ENCODE data around the gene CALR.

DNA sequence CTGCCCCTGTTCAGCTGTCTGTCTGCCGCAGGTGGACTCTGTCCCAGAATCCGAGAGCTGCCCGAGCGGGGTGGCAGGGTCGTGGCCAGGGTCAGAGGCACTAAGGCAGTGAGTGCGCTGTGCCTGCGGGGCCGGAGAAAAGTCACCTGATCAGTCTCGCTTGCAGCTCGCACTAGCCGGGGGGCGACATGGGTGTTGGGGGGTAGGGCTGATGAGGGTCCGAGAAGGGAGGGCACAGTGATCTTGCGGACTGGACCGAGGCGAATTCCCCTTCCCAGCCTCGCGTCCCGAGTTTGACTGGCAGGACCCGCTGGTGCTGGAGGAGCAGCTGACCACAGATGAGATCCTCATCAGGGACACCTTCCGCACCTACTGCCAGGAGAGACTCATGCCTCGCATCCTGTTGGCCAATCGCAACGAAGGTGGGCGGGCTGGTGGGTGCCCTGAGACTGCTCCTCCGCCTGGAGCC is 46.8 kb upstream of the CALR start:
- no peak for TF ChIP-seq ZNF317 (CRISPR knock-in tag; IDR thresholded peaks at IDR 0.05; ENCODE audit: borderline replicate concordance, low read depth)
- no peak for TF ChIP-seq KAT7 (CRISPR knock-in tag; IDR thresholded peaks at IDR 0.05; ENCODE audit: borderline replicate concordance)
- TF ChIP-seq, protein P1, sequence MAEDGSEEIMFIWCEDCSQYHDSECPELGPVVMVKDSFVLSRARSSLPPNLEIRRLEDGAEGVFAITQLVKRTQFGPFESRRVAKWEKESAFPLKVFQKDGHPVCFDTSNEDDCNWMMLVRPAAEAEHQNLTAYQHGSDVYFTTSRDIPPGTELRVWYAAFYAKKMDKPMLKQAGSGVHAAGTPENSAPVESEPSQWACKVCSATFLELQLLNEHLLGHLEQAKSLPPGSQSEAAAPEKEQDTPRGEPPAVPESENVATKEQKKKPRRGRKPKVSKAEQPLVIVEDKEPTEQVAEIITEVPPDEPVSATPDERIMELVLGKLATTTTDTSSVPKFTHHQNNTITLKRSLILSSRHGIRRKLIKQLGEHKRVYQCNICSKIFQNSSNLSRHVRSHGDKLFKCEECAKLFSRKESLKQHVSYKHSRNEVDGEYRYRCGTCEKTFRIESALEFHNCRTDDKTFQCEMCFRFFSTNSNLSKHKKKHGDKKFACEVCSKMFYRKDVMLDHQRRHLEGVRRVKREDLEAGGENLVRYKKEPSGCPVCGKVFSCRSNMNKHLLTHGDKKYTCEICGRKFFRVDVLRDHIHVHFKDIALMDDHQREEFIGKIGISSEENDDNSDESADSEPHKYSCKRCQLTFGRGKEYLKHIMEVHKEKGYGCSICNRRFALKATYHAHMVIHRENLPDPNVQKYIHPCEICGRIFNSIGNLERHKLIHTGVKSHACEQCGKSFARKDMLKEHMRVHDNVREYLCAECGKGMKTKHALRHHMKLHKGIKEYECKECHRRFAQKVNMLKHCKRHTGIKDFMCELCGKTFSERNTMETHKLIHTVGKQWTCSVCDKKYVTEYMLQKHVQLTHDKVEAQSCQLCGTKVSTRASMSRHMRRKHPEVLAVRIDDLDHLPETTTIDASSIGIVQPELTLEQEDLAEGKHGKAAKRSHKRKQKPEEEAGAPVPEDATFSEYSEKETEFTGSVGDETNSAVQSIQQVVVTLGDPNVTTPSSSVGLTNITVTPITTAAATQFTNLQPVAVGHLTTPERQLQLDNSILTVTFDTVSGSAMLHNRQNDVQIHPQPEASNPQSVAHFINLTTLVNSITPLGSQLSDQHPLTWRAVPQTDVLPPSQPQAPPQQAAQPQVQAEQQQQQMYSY (CRISPR knock-in tag; IDR thresholded peaks at IDR 0.05), result no peak
- TF ChIP-seq, protein P2, sequence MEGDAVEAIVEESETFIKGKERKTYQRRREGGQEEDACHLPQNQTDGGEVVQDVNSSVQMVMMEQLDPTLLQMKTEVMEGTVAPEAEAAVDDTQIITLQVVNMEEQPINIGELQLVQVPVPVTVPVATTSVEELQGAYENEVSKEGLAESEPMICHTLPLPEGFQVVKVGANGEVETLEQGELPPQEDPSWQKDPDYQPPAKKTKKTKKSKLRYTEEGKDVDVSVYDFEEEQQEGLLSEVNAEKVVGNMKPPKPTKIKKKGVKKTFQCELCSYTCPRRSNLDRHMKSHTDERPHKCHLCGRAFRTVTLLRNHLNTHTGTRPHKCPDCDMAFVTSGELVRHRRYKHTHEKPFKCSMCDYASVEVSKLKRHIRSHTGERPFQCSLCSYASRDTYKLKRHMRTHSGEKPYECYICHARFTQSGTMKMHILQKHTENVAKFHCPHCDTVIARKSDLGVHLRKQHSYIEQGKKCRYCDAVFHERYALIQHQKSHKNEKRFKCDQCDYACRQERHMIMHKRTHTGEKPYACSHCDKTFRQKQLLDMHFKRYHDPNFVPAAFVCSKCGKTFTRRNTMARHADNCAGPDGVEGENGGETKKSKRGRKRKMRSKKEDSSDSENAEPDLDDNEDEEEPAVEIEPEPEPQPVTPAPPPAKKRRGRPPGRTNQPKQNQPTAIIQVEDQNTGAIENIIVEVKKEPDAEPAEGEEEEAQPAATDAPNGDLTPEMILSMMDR (IDR thresholded peaks at IDR 0.05), result no peak
- TF ChIP-seq, protein P3, sequence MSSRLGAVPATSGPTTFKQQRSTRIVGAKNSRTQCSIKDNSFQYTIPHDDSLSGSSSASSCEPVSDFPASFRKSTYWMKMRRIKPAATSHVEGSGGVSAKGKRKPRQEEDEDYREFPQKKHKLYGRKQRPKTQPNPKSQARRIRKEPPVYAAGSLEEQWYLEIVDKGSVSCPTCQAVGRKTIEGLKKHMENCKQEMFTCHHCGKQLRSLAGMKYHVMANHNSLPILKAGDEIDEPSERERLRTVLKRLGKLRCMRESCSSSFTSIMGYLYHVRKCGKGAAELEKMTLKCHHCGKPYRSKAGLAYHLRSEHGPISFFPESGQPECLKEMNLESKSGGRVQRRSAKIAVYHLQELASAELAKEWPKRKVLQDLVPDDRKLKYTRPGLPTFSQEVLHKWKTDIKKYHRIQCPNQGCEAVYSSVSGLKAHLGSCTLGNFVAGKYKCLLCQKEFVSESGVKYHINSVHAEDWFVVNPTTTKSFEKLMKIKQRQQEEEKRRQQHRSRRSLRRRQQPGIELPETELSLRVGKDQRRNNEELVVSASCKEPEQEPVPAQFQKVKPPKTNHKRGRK (CRISPR knock-in tag; IDR thresholded peaks at IDR 0.05; ENCODE audit: borderline replicate concordance), result no peak
- TF ChIP-seq NR2C2 (CRISPR knock-in tag; IDR thresholded peaks at IDR 0.05), result no peak
- TF ChIP-seq CREB1 (CRISPR knock-in tag; IDR thresholded peaks at IDR 0.05), result no peak
- TF ChIP-seq, protein P4, sequence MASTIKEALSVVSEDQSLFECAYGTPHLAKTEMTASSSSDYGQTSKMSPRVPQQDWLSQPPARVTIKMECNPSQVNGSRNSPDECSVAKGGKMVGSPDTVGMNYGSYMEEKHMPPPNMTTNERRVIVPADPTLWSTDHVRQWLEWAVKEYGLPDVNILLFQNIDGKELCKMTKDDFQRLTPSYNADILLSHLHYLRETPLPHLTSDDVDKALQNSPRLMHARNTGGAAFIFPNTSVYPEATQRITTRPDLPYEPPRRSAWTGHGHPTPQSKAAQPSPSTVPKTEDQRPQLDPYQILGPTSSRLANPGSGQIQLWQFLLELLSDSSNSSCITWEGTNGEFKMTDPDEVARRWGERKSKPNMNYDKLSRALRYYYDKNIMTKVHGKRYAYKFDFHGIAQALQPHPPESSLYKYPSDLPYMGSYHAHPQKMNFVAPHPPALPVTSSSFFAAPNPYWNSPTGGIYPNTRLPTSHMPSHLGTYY (CRISPR knock-in tag; IDR thresholded peaks at IDR 0.05), result no peak
- no peak for TF ChIP-seq TCF7 (CRISPR knock-in tag; IDR thresholded peaks at IDR 0.05; ENCODE audit: low read depth)
- TF ChIP-seq ETV6 (CRISPR knock-in tag; IDR thresholded peaks at IDR 0.05), result no peak
- TF ChIP-seq, protein P5, sequence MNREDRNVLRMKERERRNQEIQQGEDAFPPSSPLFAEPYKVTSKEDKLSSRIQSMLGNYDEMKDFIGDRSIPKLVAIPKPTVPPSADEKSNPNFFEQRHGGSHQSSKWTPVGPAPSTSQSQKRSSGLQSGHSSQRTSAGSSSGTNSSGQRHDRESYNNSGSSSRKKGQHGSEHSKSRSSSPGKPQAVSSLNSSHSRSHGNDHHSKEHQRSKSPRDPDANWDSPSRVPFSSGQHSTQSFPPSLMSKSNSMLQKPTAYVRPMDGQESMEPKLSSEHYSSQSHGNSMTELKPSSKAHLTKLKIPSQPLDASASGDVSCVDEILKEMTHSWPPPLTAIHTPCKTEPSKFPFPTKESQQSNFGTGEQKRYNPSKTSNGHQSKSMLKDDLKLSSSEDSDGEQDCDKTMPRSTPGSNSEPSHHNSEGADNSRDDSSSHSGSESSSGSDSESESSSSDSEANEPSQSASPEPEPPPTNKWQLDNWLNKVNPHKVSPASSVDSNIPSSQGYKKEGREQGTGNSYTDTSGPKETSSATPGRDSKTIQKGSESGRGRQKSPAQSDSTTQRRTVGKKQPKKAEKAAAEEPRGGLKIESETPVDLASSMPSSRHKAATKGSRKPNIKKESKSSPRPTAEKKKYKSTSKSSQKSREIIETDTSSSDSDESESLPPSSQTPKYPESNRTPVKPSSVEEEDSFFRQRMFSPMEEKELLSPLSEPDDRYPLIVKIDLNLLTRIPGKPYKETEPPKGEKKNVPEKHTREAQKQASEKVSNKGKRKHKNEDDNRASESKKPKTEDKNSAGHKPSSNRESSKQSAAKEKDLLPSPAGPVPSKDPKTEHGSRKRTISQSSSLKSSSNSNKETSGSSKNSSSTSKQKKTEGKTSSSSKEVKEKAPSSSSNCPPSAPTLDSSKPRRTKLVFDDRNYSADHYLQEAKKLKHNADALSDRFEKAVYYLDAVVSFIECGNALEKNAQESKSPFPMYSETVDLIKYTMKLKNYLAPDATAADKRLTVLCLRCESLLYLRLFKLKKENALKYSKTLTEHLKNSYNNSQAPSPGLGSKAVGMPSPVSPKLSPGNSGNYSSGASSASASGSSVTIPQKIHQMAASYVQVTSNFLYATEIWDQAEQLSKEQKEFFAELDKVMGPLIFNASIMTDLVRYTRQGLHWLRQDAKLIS (CRISPR knock-in tag; IDR thresholded peaks at IDR 0.05; ENCODE audit: borderline replicate concordance), result no peak
- TF ChIP-seq NR3C1 (CRISPR knock-in tag; conservative IDR thresholded peaks at IDR 0.05; ENCODE audit: low read depth), result no peak
